Gastrocnemius medialis (tissue), 4 donors: ENCODE measurements around the gene SFXN5. TPM values are rescaled to one million over a fixed set of nuclear protein-coding genes. Genes with fewer than 3 reads are reported as not detected.

Source experiments
- ATAC-seq, 2 donors: fragments of 150-250 bp; one replicate each; pipeline ENCODE4 v1.9.1; 2016
- DNase-seq, 2 donors: peaks; one replicate each; pipeline ENCODE4 v3.0.0-alpha.2; 2019
- H3K27ac ChIP-seq, 4 donors: fragments of 200-600 bp; sonication (generic); 1 replicate in 1 of 4; 2 replicates in 3 of 4; pipeline ENCODE4 v1.5.1; 2016 to 2018; ENCODE audit warnings: mild to moderate bottlenecking in 2 of 4, moderate library complexity in 1 of 4
- H3K27me3 ChIP-seq, 3 donors: fragments of 200-600 bp; sonication (generic) in 2 of 3; 1 replicate in 1 of 3; 2 replicates in 2 of 3; pipeline versions ENCODE4 v1.5.1 to v1.6.0; 2016 to 2019; ENCODE audit warnings: mild to moderate bottlenecking in 1 of 3, moderate library complexity in 1 of 3
- H3K36me3 ChIP-seq, 2 donors: fragments of 200-600 bp; sonication (generic) in 1 of 2; one replicate each; pipeline ENCODE4 v1.5.1; 2017 to 2018
- H3K4me1 ChIP-seq, 2 donors: fragments of 200-600 bp; sonication (generic) in 1 of 2; one replicate each; pipeline ENCODE4 v1.5.1; 2016 to 2017; ENCODE audit warnings: mild to moderate bottlenecking in 2 of 2
- H3K4me3 ChIP-seq, 4 donors: fragments of 200-600 bp; sonication (generic) in 3 of 4; 1 replicate in 1 of 4; 2 replicates in 3 of 4; pipeline ENCODE4 v1.5.1; 2016 to 2019; ENCODE audit warnings: mild to moderate bottlenecking in 2 of 4
- H3K9me3 ChIP-seq, 3 donors: fragments of 200-600 bp; sonication (generic) in 2 of 3; 1 replicate in 1 of 3; 2 replicates in 2 of 3; pipeline ENCODE4 v1.5.1; 2016 to 2019
- POLR2A ChIP-seq, 2 donors: fragments of 450-650 bp; IDR thresholded peaks; one replicate each; pipeline ENCODE4 v1.6.1; 2017; ENCODE audit warnings: antibody characterized with exemption in 2 of 2, mild to moderate bottlenecking in 2 of 2, moderate library complexity in 2 of 2
- in situ Hi-C, 4 donors: fragments of 200-750 bp; cut with MboI; loops; one replicate each; pipeline versions ENCODE4 v1.15.0 to v1.8.0; 2017; ENCODE audit warnings: low sequenced_read_pairs in 4 of 4
- intact Hi-C: fragments of 100-400 bp; cut with DNase I; formaldehyde crosslinking; loops from one replicate; pipeline ENCODE4 v1.15.1; 2023; ENCODE audit warnings: low total_unique reads
- total RNA-seq, 4 donors: library from RNA; depleted of rRNA; stranded (reverse); fragments of >200 nt; gene quantifications; one replicate each; pipeline versions ENCODE4 v1.1.0 to v1.2.3, GENCODE V29; 2016
- TF ChIP-seq, protein P1 (sequence below), 5 experiments: fragments of 450-650 bp in 3 of 5; fragments of 200-600 bp in 2 of 5; sonication (generic) in 2 of 5; IDR thresholded peaks in 4 of 5; conservative IDR thresholded peaks in 1 of 5; 1 replicate in 4 of 5; 2 replicates in 1 of 5; pipeline ENCODE4 v1.5.1; 2016 to 2019; ENCODE audit warnings: antibody characterized with exemption in 5 of 5, mild to moderate bottlenecking in 3 of 5, moderate library complexity in 3 of 5

Gene SFXN5
- total RNA-seq, 4 donors from 2014 or later: 6.8 to 22.7 (median 9.1) TPM

DNA sequence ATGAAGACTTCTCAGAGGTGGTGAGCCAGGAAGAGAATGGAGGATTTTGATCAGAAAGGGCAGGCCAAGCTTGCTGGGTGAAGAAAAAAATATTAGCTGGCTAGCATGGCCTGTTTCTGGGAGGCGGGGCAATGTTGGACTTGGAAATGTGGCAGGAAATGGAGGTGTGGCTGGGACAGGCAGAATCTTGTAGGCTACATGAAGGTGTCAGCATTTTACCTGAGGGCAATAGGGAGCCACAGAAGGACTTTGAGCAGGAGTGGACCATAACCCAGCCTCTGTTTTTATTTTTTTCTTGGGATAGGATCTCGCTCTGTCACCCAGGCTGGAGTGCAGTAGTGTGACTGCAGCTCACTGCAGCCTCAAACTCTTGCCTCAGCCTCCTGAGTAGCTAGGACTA is 122.5 kb downstream of the SFXN5 start:
- Histone ChIP-seq H3K9me3 (no peaks in the 10 kb centered on the region), H3K27me3 (no peaks in the 10 kb centered on the region), H3K4me1 (no peaks in the 10 kb centered on the region), H3K36me3 (no peaks in the 10 kb centered on the region), H3K27ac (no peak overlapping the region), H3K4me3 (no peak overlapping the region)
- no peak for DNase-seq
- intact Hi-C loops (no loop called here), in situ Hi-C loops (no loop called here)
- ATAC-seq: no peak
- TF ChIP-seq, protein P1, sequence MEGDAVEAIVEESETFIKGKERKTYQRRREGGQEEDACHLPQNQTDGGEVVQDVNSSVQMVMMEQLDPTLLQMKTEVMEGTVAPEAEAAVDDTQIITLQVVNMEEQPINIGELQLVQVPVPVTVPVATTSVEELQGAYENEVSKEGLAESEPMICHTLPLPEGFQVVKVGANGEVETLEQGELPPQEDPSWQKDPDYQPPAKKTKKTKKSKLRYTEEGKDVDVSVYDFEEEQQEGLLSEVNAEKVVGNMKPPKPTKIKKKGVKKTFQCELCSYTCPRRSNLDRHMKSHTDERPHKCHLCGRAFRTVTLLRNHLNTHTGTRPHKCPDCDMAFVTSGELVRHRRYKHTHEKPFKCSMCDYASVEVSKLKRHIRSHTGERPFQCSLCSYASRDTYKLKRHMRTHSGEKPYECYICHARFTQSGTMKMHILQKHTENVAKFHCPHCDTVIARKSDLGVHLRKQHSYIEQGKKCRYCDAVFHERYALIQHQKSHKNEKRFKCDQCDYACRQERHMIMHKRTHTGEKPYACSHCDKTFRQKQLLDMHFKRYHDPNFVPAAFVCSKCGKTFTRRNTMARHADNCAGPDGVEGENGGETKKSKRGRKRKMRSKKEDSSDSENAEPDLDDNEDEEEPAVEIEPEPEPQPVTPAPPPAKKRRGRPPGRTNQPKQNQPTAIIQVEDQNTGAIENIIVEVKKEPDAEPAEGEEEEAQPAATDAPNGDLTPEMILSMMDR (IDR thresholded peaks at IDR 0.05 in 4 of 5, conservative IDR thresholded peaks at IDR 0.05 in 1 of 5): no peak
- TF ChIP-seq POLR2A (IDR thresholded peaks at IDR 0.05): no peak

DNA sequence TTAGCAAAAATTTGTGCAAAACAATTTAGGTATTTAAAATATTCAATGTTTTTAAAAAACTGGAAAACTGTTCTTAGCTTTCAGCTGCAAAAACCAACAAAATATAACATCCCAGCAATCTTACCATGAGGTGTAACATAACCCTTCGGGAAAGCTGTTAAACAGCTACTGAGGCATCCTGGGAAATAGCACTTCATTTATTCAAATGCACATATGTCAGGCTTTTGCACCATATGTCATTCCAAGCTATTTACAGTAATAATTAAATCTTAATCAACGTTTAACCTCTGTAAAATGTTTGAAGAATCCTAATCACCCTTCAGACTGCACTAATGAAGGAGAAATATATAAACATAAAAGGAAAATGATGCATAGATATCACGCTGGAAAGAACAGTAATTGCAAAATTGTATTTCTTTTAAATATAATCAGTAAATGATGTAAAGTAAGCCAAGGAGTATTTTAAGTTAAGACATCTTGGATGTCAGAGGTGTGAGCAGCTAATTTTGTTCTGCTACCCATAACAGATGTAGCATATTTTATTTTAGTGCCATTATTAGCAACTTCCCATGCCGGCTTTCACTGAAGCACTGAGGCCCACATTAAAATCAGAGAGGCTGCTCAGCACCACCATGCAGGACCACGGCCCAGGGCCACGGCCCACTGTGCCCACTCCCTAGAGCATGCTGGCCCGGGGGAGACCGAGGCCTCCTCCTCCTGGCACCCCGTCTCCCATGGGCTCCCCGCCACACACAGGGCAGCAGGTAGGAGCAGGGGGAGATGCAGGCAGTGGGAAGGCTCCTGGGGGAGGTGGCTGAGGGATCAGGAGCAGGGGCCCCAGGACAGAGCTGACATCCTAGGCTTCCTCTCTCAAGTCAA is 123.3 kb downstream of the SFXN5 start:
- peaks cover 0 to 2% of the 10 kb centered on the region in 2 donors for H3K36me3 ChIP-seq
- no peak overlapping the region for H3K4me3 ChIP-seq
- TF ChIP-seq POLR2A (IDR thresholded peaks at IDR 0.05): no peak
- TF ChIP-seq, protein P1 (IDR thresholded peaks at IDR 0.05 in 4 of 5, conservative IDR thresholded peaks at IDR 0.05 in 1 of 5): no peak
- no peak overlapping the region for H3K27ac ChIP-seq
- ATAC-seq: no peak
- H3K9me3 ChIP-seq: no peaks in the 10 kb centered on the region
- no peaks in the 10 kb centered on the region for H3K27me3 ChIP-seq
- no peaks in the 10 kb centered on the region for H3K4me1 ChIP-seq
- intact Hi-C loops (no loop called here), in situ Hi-C loops (no loop called here)
- DNase-seq: no peak

DNA sequence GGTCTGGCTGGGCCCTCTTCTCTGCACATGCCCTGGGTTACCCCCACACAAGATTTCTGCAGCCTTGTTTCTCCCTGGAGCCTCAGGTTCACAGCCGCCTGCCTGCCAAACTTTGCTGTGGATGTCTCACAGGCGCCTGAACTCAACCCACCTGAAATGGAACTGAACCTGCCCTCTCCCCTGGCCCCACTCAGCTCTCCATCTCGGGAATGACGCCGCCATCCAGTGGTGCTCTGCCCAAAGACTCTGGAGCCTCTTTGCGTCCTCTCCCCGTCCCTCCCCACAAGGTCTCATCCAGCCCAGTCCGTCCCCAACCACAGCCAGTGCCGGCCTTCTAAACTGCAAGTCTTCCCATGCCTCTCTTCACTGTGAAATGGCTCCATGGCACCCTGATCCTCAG is 125.0 kb downstream of the SFXN5 start:
- in situ Hi-C loops: no loop called here
- Histone ChIP-seq H3K27ac (no peak overlapping the region), H3K27me3 (no peaks in the 10 kb centered on the region), H3K9me3 (no peaks in the 10 kb centered on the region), H3K36me3 (peaks cover 0 to 9% of the 10 kb centered on the region in 2 donors), H3K4me3 (no peak overlapping the region), H3K4me1 (no peaks in the 10 kb centered on the region)
- TF ChIP-seq POLR2A (IDR thresholded peaks at IDR 0.05): no peak
- TF ChIP-seq, protein P1 (IDR thresholded peaks at IDR 0.05 in 4 of 5, conservative IDR thresholded peaks at IDR 0.05 in 1 of 5): no peak
- no peak for DNase-seq
- ATAC-seq: no peak
- intact Hi-C loops: no loop called here

DNA sequence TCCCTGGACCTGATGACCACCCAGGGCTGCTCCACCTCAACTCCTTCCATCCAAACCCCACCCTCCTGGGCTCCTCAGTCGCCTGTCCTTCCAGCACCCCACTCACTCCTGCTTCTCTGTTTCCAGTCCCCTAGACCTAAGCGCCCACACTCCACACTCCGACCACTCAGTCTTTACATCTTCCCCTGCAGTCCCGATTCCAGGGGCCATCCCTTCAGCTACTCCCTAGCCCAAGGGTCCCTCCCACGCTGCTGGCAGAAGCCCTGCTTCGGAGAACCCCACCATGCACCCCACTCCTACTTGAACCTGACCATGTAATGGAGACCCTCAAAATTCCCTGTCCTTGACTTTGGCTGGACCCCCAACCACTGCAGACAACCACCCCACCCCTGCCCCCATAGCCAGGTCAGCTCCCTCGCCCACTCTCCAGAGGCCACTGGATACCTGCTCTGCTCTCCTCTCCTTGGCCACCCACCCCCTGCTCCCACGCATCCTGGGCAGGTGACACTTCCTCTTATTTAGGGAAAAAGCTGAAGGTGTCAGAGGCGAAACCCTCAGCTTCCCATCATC is 126.0 kb downstream of the SFXN5 start:
- no peak for ATAC-seq
- in situ Hi-C loops: no loop called here

More for the DNA sequence above, 126.0 kb downstream of the SFXN5 start:
- H3K4me3 ChIP-seq: no peak overlapping the region
- H3K27ac ChIP-seq: no peak overlapping the region
- H3K27me3 ChIP-seq: no peaks in the 10 kb centered on the region
- H3K4me1 ChIP-seq: no peaks in the 10 kb centered on the region
- TF ChIP-seq, protein P1 (IDR thresholded peaks at IDR 0.05 in 4 of 5, conservative IDR thresholded peaks at IDR 0.05 in 1 of 5): no peak
- TF ChIP-seq POLR2A (IDR thresholded peaks at IDR 0.05): no peak
- no peaks in the 10 kb centered on the region for H3K9me3 ChIP-seq
- intact Hi-C loops: no loop called here
- H3K36me3 ChIP-seq: peaks cover 0 to 9% of the 10 kb centered on the region in 2 donors
- DNase-seq: no peak
